Measurements from ENCODE around the gene RRP1B.
A peak's percentile ranks its signal among the peaks of the same experiment; 100 is the strongest.
"Not testable (repeated sequence)": the region's sequence is repeated elsewhere in the genome, so short reads cannot be mapped to it uniquely, and the experiment has no call there.

The RRP1B gene

GRCh38 chr21:43708745-43709381 lies 49.5 kb downstream of the RRP1B start:
- no peaks in the 10 kb centered on the region for H3K9me3 Mint-ChIP-seq
- H3K27me3 Mint-ChIP-seq (ENCODE audit: low read depth), result peaks cover 15% of the 10 kb centered on the region
- H3K4me1 Mint-ChIP-seq (ENCODE audit: low read depth), result no peaks in the 10 kb centered on the region
- H3K36me3 Mint-ChIP-seq (ENCODE audit: low read depth), result no peaks in the 10 kb centered on the region
- no peak for DNase-seq (ENCODE audit: low spot score)
- H3K4me3 Mint-ChIP-seq, result no peak overlapping the region
- H3K27ac Mint-ChIP-seq, result no peak overlapping the region

GRCh38 chr21:43712268-43712942 lies 53.0 kb downstream of the RRP1B start:
- peaks cover 31% of the 10 kb centered on the region for H3K27me3 Mint-ChIP-seq (ENCODE audit: low read depth)
- no peak overlapping the region for H3K4me3 Mint-ChIP-seq
- DNase-seq (ENCODE audit: low spot score), result no peak
- H3K36me3 Mint-ChIP-seq (ENCODE audit: low read depth), result no peaks in the 10 kb centered on the region
- no peaks in the 10 kb centered on the region for H3K4me1 Mint-ChIP-seq (ENCODE audit: low read depth)
- H3K27ac Mint-ChIP-seq, result no peak overlapping the region
- no peaks in the 10 kb centered on the region for H3K9me3 Mint-ChIP-seq

GRCh38 chr21:43713123-43713522 lies 53.8 kb downstream of the RRP1B start:
- not testable (repeated sequence) for DNase-seq (ENCODE audit: low spot score); H3K4me3 Mint-ChIP-seq; H3K36me3 Mint-ChIP-seq (ENCODE audit: low read depth)

DNA sequence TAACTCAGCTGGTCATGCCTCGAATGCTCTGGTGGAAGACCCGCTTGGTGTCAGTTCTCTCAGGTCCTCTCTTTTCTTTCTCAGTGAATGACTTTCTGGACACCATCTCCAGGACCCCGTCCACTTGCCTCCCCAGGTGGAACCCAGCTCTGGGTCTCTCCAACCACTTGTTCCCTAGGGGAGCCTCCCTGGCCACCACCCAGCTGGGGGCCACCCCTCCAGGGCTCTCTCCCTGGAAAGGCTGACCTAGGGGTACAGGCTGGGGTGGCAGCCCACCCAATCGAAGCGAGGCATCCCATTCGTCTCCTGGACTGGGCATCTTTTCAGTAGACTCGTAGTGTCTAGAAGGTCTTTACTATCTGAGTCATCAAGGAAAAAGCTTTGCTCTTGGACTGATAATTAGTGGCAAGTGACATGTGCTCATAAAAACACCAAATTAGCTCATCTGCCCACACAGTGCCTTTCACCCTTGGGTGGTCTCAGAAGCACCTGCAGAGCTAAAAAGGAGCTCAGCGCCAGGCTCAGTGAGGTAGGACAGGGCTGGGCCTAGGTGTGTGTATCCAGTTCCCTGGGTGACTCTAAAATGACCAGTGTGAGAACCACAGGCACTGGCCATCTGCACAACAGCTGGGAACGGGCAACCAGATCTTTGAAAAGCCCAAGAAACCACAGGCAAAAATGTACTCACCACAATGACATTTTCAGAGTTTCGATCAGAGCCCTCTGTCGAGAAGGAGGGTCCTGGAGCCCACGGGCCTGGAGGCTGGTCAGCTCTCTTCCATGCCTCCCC lies 57.2 kb downstream of the RRP1B start:
- Mint-ChIP-seq H3K27me3 (ENCODE audit: low read depth) (peaks cover 28% of the 10 kb centered on the region), H3K9me3 (no peaks in the 10 kb centered on the region), H3K4me1 (ENCODE audit: low read depth) (peaks cover 6% of the 10 kb centered on the region), H3K4me3 (no peak overlapping the region), H3K27ac (no peak overlapping the region), H3K36me3 (ENCODE audit: low read depth) (peaks cover 4% of the 10 kb centered on the region)
- no peak for DNase-seq (ENCODE audit: low spot score)

More at GRCh38 chr21:43713123-43713522, 53.8 kb downstream of the RRP1B start:
- H3K4me1 Mint-ChIP-seq (ENCODE audit: low read depth); H3K27ac Mint-ChIP-seq; H3K9me3 Mint-ChIP-seq: not testable (repeated sequence)
- peaks cover 36% of the 10 kb centered on the region for H3K27me3 Mint-ChIP-seq (ENCODE audit: low read depth)

DNA sequence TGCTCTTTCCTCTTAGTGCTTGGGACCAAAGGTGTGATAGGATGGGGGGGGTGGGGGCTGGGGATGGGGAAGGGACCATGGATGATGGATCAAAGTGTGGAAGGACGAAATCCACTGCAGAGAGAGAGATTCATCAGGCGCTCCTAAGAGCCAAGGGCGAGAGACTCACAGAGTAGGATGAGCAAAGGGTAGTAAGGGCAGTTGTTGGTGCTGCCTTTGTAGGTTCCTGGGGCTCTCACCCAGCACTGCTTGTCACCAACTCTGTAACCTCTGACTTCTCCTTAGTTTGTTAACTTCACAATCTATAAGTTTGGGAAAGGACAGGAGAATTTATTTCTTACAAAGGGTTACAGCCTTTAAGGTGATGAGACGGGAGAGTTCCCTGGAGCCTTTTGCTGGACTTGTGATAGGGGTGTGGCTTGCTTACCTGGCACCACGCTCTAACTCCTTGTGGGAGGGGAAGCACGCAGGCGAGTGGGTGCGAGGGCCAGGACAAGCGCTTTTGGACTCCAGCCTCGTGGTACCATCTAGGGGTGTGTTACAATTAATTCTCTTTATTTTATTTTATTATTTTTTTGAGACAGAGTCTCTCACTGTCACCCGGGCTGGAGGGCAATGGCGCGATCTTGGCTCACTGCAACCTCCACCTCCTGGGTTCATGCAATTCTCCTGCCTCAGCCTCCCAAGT lies 58.0 kb downstream of the RRP1B start:
- no peak for DNase-seq (ENCODE audit: low spot score)
- Mint-ChIP-seq H3K27me3 (ENCODE audit: low read depth) (peaks cover 22% of the 10 kb centered on the region), H3K4me3 (peak overlapping the region; percentile 55), H3K9me3 (no peaks in the 10 kb centered on the region), H3K36me3 (ENCODE audit: low read depth) (peaks cover 4% of the 10 kb centered on the region), H3K27ac (peak overlapping the region; percentile 8), H3K4me1 (ENCODE audit: low read depth) (peaks cover 13% of the 10 kb centered on the region)

DNA sequence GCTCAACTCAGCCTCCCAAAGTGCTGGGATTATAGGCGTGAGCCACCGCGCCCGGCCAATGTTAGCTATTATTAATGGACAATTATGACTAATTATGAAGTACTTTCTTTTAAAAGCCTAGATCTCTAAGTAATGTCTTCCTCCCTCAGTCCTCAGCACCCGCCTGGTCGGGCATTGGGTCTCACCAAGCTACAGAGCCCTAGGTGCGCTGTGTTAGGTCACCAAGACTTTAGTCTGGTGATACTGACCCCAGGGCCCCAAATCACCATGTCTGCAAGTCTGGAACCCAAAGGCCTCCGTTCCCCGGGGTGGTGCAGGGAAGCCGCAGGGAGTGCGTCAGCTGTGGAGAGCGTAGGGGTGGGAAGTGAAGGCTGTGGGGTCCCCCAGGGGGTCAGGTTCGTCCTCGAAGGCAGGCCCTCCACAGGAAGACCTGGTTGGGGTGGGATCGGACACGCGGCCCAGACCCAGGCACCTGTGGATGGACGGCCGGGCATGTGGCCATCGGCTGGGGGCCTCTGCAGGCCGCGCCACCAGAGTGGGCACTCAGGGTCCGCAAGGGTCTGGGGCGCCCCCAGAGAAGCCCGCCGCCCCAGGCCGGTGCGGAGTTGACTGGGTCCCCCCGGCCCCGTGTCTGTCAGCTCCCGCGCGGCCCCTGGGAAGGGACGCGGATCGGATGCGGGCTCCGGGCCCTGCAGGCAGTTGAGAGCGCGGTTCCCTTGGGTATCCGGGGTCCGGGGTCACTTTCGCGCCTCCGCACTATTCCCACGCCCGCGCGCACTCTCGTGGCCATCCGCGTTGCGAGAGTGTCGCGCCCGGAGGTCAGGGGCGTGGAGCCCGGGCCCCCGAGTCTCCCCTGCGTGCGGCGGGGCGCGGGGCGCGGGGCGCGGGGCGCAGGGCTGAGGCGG lies 58.9 kb downstream of the RRP1B start:
- Mint-ChIP-seq H3K4me1 (ENCODE audit: low read depth) (peaks cover 14% of the 10 kb centered on the region), H3K4me3 (peak overlapping the region; percentile 82), H3K36me3 (ENCODE audit: low read depth) (peaks cover 4% of the 10 kb centered on the region), H3K27ac (peak overlapping the region; percentile 82), H3K27me3 (ENCODE audit: low read depth) (peaks cover 21% of the 10 kb centered on the region), H3K9me3 (no peaks in the 10 kb centered on the region)
- no peak for DNase-seq (ENCODE audit: low spot score)

DNA sequence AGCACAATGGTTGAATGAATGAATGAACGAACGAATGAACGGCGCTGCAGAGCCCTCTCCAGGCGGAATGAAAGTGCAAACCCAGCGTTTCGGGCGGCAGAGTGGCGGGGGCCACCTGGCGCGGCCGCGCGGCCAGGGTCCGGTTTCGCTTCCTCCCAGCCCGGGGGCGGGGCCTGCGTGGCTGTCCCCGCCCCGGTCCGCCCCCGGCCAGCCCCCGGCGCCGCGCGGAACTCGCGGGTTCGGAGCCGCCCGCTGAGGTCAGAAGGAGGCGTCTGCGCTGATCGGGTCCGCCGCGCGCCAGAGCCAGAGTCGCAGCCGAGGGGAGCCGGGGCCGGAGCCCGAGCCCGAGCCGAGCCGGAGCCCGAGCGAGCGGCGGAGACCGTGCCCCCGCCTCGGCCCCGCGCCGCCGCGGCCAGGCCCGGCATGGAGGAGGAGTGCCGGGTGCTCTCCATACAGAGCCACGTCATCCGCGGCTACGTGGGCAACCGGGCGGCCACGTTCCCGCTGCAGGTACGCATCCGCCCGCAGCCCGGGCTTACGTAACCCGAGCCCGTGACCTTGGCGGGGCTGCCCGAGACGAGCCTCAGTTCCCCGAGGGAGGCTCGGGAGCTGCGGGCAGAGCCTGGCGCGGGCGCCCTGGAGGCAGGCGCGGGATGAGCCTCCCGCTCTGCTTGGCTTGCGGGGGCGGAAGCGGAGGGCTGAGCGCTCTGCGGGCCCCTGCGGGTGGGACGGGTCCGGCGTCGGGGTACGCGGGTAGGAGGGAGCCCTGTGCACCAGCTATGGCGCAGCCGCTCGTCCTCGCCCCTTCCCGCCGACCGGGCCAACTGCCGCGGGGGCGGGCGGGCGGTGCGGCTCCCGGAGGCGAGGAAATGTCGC lies 59.8 kb downstream of the RRP1B start, which contains the start of gene PDXK:
Gene PDXK, plus strand, starts transcription at position 258 of the 876 bp plus-strand sequence. Its CDS starts 166 bp downstream, at position 424.
- Mint-ChIP-seq H3K36me3 (ENCODE audit: low read depth) (peaks cover 4% of the 10 kb centered on the region), H3K27me3 (ENCODE audit: low read depth) (peaks cover 21% of the 10 kb centered on the region)

DNA sequence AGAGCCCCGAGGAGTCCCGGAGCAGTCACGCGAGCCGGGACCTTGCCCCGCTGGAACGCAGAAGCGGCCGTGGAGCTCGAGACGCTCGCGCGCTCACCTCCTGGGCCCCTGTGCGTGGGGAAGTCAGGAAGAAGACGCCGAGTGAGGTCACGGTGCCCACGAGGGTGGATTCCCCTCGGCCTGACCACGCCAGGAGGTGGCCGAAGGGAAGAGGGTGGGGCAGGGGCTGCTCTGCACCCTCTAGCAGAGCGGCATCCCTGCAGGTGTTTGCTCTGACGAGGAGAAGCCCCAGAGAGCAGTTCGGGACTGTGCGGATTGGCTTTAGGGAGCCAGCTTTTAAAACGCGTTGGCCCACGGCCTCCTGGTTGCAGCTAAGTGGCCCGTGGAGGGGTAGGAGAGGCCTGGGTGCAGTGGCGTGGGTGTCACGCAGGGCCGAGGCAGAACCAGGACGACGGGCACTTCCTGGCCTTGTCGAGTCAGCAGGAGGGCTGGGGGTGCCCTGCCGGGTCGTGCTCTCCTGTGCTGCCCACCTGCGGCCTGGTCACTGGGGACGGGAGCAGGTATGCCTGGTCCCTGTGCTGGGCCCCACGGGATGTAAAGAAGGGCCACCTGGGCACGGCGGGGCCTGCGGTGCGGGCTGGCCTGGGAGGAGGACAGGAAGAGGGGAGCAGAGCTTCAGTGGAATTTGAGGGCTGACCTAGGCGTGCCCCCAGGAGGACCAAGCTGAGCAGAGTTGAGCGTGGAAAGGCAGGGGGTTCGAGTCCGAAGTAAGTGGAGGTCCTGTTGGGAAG lies 60.6 kb downstream of the RRP1B start:
- no peak for DNase-seq (ENCODE audit: low spot score)
- H3K36me3 Mint-ChIP-seq (ENCODE audit: low read depth), result peaks cover 4% of the 10 kb centered on the region
- H3K27ac Mint-ChIP-seq, result peak overlapping the region; percentile 81
- H3K4me1 Mint-ChIP-seq (ENCODE audit: low read depth), result peaks cover 16% of the 10 kb centered on the region
- no peaks in the 10 kb centered on the region for H3K9me3 Mint-ChIP-seq
- H3K27me3 Mint-ChIP-seq (ENCODE audit: low read depth), result peaks cover 21% of the 10 kb centered on the region
- peak overlapping the region; percentile 89 for H3K4me3 Mint-ChIP-seq

More for the DNA sequence above, 59.8 kb downstream of the RRP1B start, which contains the start of gene PDXK:
- Mint-ChIP-seq H3K9me3 (no peaks in the 10 kb centered on the region), H3K27ac (peak within 1 kb of the TSS; percentile 82), H3K4me1 (ENCODE audit: low read depth) (peaks cover 14% of the 10 kb centered on the region), H3K4me3 (peak within 1 kb of the TSS; percentile 89)
- peak; percentile 85 for DNase-seq (ENCODE audit: low spot score)

DNA sequence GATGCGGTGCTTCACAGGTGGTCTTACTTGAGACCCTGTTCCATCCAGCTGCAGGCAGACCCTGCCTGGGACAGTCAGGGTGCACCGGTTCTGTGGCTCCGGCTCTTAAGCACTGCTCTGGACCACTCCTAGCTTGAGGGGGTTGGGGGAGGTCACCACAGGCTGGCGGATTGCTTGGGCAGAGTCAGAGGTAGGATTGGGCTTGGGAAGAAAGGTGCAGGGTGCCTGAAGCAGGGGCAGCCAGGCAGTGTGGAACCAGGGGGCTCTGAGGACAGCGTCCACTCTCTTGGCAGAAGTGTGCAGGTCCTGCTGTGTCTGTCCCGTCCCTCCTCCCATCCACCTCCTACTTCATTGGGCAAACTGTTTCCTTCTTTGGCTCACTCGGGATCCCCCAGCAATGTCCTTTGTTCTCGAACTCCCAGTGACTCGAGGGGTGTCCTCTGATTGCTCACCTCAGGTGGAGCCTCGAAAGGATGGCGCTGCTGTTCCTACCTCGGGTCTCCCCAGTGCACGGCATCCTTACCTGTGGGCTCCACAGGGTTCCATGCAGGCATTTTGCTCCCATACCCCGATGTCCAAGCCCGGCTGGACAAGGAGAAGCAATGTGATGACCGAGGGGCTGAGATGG lies 61.3 kb downstream of the RRP1B start:
- peaks cover 18% of the 10 kb centered on the region for H3K27me3 Mint-ChIP-seq (ENCODE audit: low read depth)
- peak overlapping the region; percentile 68 for H3K27ac Mint-ChIP-seq
- peaks cover 4% of the 10 kb centered on the region for H3K36me3 Mint-ChIP-seq (ENCODE audit: low read depth)
- H3K9me3 Mint-ChIP-seq, result no peaks in the 10 kb centered on the region
- H3K4me1 Mint-ChIP-seq (ENCODE audit: low read depth), result peaks cover 22% of the 10 kb centered on the region
- H3K4me3 Mint-ChIP-seq, result peak overlapping the region; percentile 89
- no peak for DNase-seq (ENCODE audit: low spot score)

GRCh38 chr21:43721206-43721605 lies 61.8 kb downstream of the RRP1B start:
- DNase-seq (ENCODE audit: low spot score), result no peak
- Mint-ChIP-seq H3K36me3 (ENCODE audit: low read depth) (peaks cover 6% of the 10 kb centered on the region), H3K27ac (no peak overlapping the region), H3K4me3 (peak overlapping the region; percentile 89), H3K9me3 (no peaks in the 10 kb centered on the region), H3K27me3 (ENCODE audit: low read depth) (peaks cover 17% of the 10 kb centered on the region), H3K4me1 (ENCODE audit: low read depth) (peaks cover 26% of the 10 kb centered on the region)

DNA sequence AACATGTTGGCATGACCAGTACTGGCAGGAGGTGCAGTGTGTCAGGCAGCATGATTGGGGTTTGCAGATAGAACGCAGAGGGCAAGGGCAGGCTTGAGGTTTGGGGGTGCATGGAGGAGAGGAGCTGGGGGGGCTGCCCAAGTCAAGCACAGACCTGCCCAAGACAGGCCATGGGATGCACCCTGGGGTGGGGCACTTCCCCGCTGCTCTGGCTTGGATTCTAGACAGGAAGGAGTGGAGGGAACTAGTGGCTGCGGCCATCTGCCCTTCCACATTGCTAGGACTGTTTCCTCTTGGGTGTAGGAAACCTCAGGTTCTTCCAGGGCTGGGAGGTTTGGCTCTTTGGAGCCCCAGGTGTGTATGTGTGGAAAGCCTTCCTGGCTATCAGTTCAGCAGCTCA lies 62.6 kb downstream of the RRP1B start:
- Mint-ChIP-seq H3K27ac (no peak overlapping the region), H3K36me3 (ENCODE audit: low read depth) (peaks cover 9% of the 10 kb centered on the region), H3K4me3 (peak overlapping the region; percentile 36), H3K27me3 (ENCODE audit: low read depth) (peaks cover 9% of the 10 kb centered on the region), H3K9me3 (no peaks in the 10 kb centered on the region), H3K4me1 (ENCODE audit: low read depth) (peaks cover 30% of the 10 kb centered on the region)
- no peak for DNase-seq (ENCODE audit: low spot score)
